Glutamatergic neuron (in vitro differentiated cells): ENCODE results near the gene SV2B. TPM values are rescaled to one million over a fixed set of nuclear protein-coding genes. Genes with fewer than 3 reads are reported as not detected.
A peak's percentile ranks its signal among the peaks of the same experiment; 100 is the strongest.

Experiments used
- DNase-seq: peaks from one replicate; pipeline ENCODE4 v3.0.0; 2022
- H3K27ac Mint-ChIP-seq: one replicate; pipeline ENCODE4 v1.8.0; 2020; ENCODE audit warnings: mild to moderate bottlenecking, mixed read lengths, inconsistent platforms; ENCODE audit not compliant: unreplicated experiment
- H3K27me3 Mint-ChIP-seq: one replicate; pipeline ENCODE4 v1.8.0; 2020; ENCODE audit warnings: mild to moderate bottlenecking, moderate library complexity, mixed read lengths, inconsistent platforms; ENCODE audit not compliant: unreplicated experiment
- H3K36me3 Mint-ChIP-seq: one replicate; pipeline ENCODE4 v1.8.0; 2020; ENCODE audit warnings: mild to moderate bottlenecking, mixed read lengths, inconsistent platforms; ENCODE audit not compliant: unreplicated experiment
- H3K4me1 Mint-ChIP-seq: one replicate; pipeline ENCODE4 v1.8.0; 2020; ENCODE audit warnings: mild to moderate bottlenecking, low read depth, mixed read lengths, inconsistent platforms; ENCODE audit not compliant: unreplicated experiment
- H3K4me3 Mint-ChIP-seq: one replicate; pipeline ENCODE4 v1.8.0; 2020; ENCODE audit warnings: mild to moderate bottlenecking, mixed read lengths, inconsistent platforms; ENCODE audit not compliant: unreplicated experiment
- H3K9me3 Mint-ChIP-seq: one replicate; pipeline ENCODE4 v1.8.0; 2020; ENCODE audit warnings: mild to moderate bottlenecking, moderate library complexity, mixed read lengths, inconsistent platforms; ENCODE audit not compliant: unreplicated experiment
- total RNA-seq: library from RNA; stranded (reverse); fragmentation: NEBNext Ultra II Directional; extraction: Animal tissue kit (Norgen Biotek cat#: 25700); gene quantifications from one replicate; pipeline ENCODE4 v1.2.1, GENCODE V29; 2021; ENCODE audit not compliant: unreplicated experiment
- TF ChIP-seq, protein P1 (sequence below): fragments of 200-600 bp; sonication (generic); IDR thresholded peaks from one replicate; pipeline ENCODE4 v1.5.0; 2021; ENCODE audit not compliant: partially characterized antibody, unreplicated experiment

Gene SV2B
- total RNA-seq, 1 donor from 2014 or later: 7.1 TPM

- peaks cover 24% of the 10 kb centered on the region for H3K4me1 Mint-ChIP-seq
- no peak overlapping the region for H3K4me3 Mint-ChIP-seq
- no peak for DNase-seq
- TF ChIP-seq, protein P1, sequence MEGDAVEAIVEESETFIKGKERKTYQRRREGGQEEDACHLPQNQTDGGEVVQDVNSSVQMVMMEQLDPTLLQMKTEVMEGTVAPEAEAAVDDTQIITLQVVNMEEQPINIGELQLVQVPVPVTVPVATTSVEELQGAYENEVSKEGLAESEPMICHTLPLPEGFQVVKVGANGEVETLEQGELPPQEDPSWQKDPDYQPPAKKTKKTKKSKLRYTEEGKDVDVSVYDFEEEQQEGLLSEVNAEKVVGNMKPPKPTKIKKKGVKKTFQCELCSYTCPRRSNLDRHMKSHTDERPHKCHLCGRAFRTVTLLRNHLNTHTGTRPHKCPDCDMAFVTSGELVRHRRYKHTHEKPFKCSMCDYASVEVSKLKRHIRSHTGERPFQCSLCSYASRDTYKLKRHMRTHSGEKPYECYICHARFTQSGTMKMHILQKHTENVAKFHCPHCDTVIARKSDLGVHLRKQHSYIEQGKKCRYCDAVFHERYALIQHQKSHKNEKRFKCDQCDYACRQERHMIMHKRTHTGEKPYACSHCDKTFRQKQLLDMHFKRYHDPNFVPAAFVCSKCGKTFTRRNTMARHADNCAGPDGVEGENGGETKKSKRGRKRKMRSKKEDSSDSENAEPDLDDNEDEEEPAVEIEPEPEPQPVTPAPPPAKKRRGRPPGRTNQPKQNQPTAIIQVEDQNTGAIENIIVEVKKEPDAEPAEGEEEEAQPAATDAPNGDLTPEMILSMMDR: no peak
- H3K9me3 Mint-ChIP-seq: no peaks in the 10 kb centered on the region
- H3K27me3 Mint-ChIP-seq: no peaks in the 10 kb centered on the region
- no peak overlapping the region for H3K27ac Mint-ChIP-seq
- H3K36me3 Mint-ChIP-seq: no peaks in the 10 kb centered on the region
These were observed 83.5 kb downstream of the SV2B start for GRCh38 chr15:91183596-91183995.

DNA sequence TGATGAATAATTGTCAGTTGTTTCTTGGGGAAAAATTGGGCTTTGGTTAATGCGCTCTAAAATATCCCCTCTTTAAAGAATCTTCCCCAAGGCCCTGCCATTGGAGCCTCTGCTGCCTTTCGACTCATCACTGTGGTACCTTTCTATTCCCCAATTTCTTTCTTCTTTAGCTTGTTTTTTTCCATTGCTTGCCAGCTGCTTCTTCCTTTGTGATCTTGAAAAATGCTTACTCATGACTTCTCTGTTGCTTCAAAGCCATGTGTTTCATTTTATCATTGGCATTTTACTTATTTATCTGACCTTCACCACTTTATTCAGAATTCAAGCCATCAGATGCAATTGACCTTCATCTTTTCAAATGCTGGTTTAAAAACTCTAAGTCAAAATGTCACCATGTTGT, 84.4 kb downstream of the SV2B start:
- peaks cover 24% of the 10 kb centered on the region for H3K4me1 Mint-ChIP-seq
- TF ChIP-seq, protein P1: no peak
- H3K27me3 Mint-ChIP-seq: no peaks in the 10 kb centered on the region
- no peak for DNase-seq
- no peaks in the 10 kb centered on the region for H3K9me3 Mint-ChIP-seq
- H3K36me3 Mint-ChIP-seq: no peaks in the 10 kb centered on the region
- no peak overlapping the region for H3K27ac Mint-ChIP-seq
- no peak overlapping the region for H3K4me3 Mint-ChIP-seq

- TF ChIP-seq, protein P1: no peak
- H3K36me3 Mint-ChIP-seq: no peaks in the 10 kb centered on the region
- no peak for DNase-seq
- no peak overlapping the region for H3K27ac Mint-ChIP-seq
- H3K4me1 Mint-ChIP-seq: peaks cover 25% of the 10 kb centered on the region
- H3K9me3 Mint-ChIP-seq: no peaks in the 10 kb centered on the region
- no peak overlapping the region for H3K4me3 Mint-ChIP-seq
- H3K27me3 Mint-ChIP-seq: no peaks in the 10 kb centered on the region
These were observed 87.0 kb downstream of the SV2B start for GRCh38 chr15:91186904-91187656.

GRCh38 chr15:91192285-91192684, 92.2 kb downstream of the SV2B start:
- peak overlapping the region; percentile 35 for H3K4me3 Mint-ChIP-seq
- peaks cover 5% of the 10 kb centered on the region for H3K27me3 Mint-ChIP-seq
- DNase-seq: no peak
- H3K36me3 Mint-ChIP-seq: peaks cover 4% of the 10 kb centered on the region
- TF ChIP-seq, protein P1: no peak
- H3K9me3 Mint-ChIP-seq: peaks cover 2% of the 10 kb centered on the region
- peak overlapping the region; percentile 57 for H3K27ac Mint-ChIP-seq
- peaks cover 44% of the 10 kb centered on the region for H3K4me1 Mint-ChIP-seq

- Mint-ChIP-seq H3K27ac (peak overlapping the region; percentile 83), H3K36me3 (peaks cover 4% of the 10 kb centered on the region), H3K9me3 (peaks cover 2% of the 10 kb centered on the region), H3K4me3 (peak overlapping the region; percentile 35), H3K4me1 (peaks cover 44% of the 10 kb centered on the region), H3K27me3 (peaks cover 5% of the 10 kb centered on the region)
- DNase-seq: no peak
- TF ChIP-seq, protein P1: no peak
These were observed 92.8 kb downstream of the SV2B start for GRCh38 chr15:91192690-91193377.
